ENCODE data around the gene BNIP2. TPM values are rescaled to one million over a fixed set of nuclear protein-coding genes. Genes with fewer than 3 reads are reported as not detected.
"Not testable (repeated sequence)": the region's sequence is repeated elsewhere in the genome, so short reads cannot be mapped to it uniquely, and the experiment has no call there.

The BNIP2 gene
- total and polyA plus RNA-seq, 2 donors: 63.9 to 66.9 TPM

- no peak overlapping the region for H3K4me3 ChIP-seq (ENCODE audit: low read length in 2 of 2)
- H3K9me3 ChIP-seq (ENCODE audit: control insufficient read depth in 2 of 2, insufficient read depth in 1 of 2, low read length in 1 of 2): no peaks in the 10 kb centered on the region
- no peaks in the 10 kb centered on the region for H3K27me3 ChIP-seq (ENCODE audit: control insufficient read depth in 2 of 2, insufficient read depth in 1 of 2, low read length in 1 of 2)
- H3K4me1 ChIP-seq (ENCODE audit: control insufficient read depth in 2 of 2, insufficient read depth in 2 of 2, low read length in 2 of 2): peaks cover 3 to 4% of the 10 kb centered on the region in 2 donors
- DNase-seq (ENCODE audit: low read depth in 6 of 9, low spot score in 9 of 9): no peak
- WGBS: 98% methylated on average over 1 of the region's 1 CpG
- no peak overlapping the region for H3K27ac ChIP-seq (ENCODE audit: low read depth in 1 of 2, low read length in 1 of 2)
- H3K36me3 ChIP-seq (ENCODE audit: control insufficient read depth in 2 of 2, insufficient read depth in 2 of 2, low read length in 1 of 2): peaks cover 8 to 34% of the 10 kb centered on the region in 2 donors
Measured at GRCh38 chr15:59654046-59654445, 35.1 kb downstream of the BNIP2 start.

DNA sequence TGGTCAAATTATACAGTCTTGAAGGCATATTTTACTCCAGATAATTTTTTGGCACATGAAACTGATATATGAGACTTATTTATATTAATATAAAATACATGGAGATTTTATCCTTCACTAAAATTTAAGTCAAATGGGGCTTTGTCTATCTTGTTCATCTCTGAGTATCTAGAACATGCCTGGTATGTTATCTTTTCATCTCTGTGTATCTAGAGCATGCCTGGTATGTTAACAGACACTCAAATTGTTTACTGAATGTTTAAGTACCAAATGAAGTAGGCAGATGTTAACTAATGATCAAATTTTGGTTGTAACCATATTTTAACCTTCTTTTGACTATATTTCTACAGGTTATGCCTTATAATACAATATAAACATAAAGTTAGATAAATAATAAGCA, 39.5 kb downstream of the BNIP2 start:
- Histone ChIP-seq H3K27ac (ENCODE audit: low read depth in 1 of 2, low read length in 1 of 2) (no peak overlapping the region), H3K9me3 (ENCODE audit: control insufficient read depth in 2 of 2, insufficient read depth in 1 of 2, low read length in 1 of 2) (no peaks in the 10 kb centered on the region), H3K4me1 (ENCODE audit: control insufficient read depth in 2 of 2, insufficient read depth in 2 of 2, low read length in 2 of 2) (no peaks in the 10 kb centered on the region), H3K27me3 (ENCODE audit: control insufficient read depth in 2 of 2, insufficient read depth in 1 of 2, low read length in 1 of 2) (no peaks in the 10 kb centered on the region), H3K4me3 (ENCODE audit: low read length in 2 of 2) (no peak overlapping the region), H3K36me3 (ENCODE audit: control insufficient read depth in 2 of 2, insufficient read depth in 2 of 2, low read length in 1 of 2) (peaks cover 19 to 45% of the 10 kb centered on the region in 2 donors)
- DNase-seq (ENCODE audit: low read depth in 6 of 9, low spot score in 9 of 9): no peak

DNA sequence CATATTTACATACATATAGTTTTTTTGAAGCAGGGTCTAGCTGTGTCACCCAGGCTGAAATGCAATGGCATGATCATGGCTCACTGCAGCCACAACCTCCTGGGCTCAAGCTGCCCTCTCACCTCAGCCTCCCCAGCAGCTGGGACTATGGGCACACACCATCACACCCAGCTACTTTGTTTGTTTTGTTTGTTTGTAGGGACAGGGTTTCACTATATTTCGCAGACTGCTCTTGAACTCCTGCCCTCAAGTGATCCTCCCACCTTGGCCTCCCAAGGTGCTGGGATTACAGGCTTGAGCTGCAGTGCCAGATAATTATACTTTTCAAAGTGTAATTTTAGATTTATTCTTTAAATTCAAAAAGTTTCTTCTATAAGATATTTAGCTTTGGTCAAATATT, 42.0 kb downstream of the BNIP2 start:
- H3K9me3 ChIP-seq (ENCODE audit: control insufficient read depth in 2 of 2, insufficient read depth in 1 of 2, low read length in 1 of 2): no peaks in the 10 kb centered on the region
- DNase-seq (ENCODE audit: low read depth in 6 of 9, low spot score in 9 of 9): no peak
- no peak overlapping the region for H3K4me3 ChIP-seq (ENCODE audit: low read length in 2 of 2)
- peaks cover 13 to 30% of the 10 kb centered on the region in 2 donors for H3K36me3 ChIP-seq (ENCODE audit: control insufficient read depth in 2 of 2, insufficient read depth in 2 of 2, low read length in 1 of 2)
- H3K27ac ChIP-seq (ENCODE audit: low read depth in 1 of 2, low read length in 1 of 2): no peak overlapping the region
- WGBS: 96% methylated on average over 1 of the region's 1 CpG
- H3K27me3 ChIP-seq (ENCODE audit: control insufficient read depth in 2 of 2, insufficient read depth in 1 of 2, low read length in 1 of 2): no peaks in the 10 kb centered on the region
- no peaks in the 10 kb centered on the region for H3K4me1 ChIP-seq (ENCODE audit: control insufficient read depth in 2 of 2, insufficient read depth in 2 of 2, low read length in 2 of 2)

- Histone ChIP-seq H3K9me3 (ENCODE audit: control insufficient read depth in 2 of 2, insufficient read depth in 1 of 2, low read length in 1 of 2) (no peaks in the 10 kb centered on the region), H3K4me3 (ENCODE audit: low read length in 2 of 2) (no peak overlapping the region), H3K4me1 (ENCODE audit: control insufficient read depth in 2 of 2, insufficient read depth in 2 of 2, low read length in 2 of 2) (no peaks in the 10 kb centered on the region), H3K27me3 (ENCODE audit: control insufficient read depth in 2 of 2, insufficient read depth in 1 of 2, low read length in 1 of 2) (no peaks in the 10 kb centered on the region), H3K36me3 (ENCODE audit: control insufficient read depth in 2 of 2, insufficient read depth in 2 of 2, low read length in 1 of 2) (peaks cover 13 to 28% of the 10 kb centered on the region in 2 donors), H3K27ac (ENCODE audit: low read depth in 1 of 2, low read length in 1 of 2) (no peak overlapping the region)
- WGBS: 98% methylated on average over 1 of the region's 1 CpG
- no peak for DNase-seq (ENCODE audit: low read depth in 6 of 9, low spot score in 9 of 9)
Measured at GRCh38 chr15:59646277-59646676, 42.8 kb downstream of the BNIP2 start.

GRCh38 chr15:59645812-59646211, 43.3 kb downstream of the BNIP2 start:
- H3K36me3 ChIP-seq (ENCODE audit: control insufficient read depth in 2 of 2, insufficient read depth in 2 of 2, low read length in 1 of 2): peaks cover 13 to 28% of the 10 kb centered on the region in 2 donors
- H3K27me3 ChIP-seq (ENCODE audit: control insufficient read depth in 2 of 2, insufficient read depth in 1 of 2, low read length in 1 of 2); DNase-seq (ENCODE audit: low read depth in 6 of 9, low spot score in 9 of 9); H3K4me3 ChIP-seq (ENCODE audit: low read length in 2 of 2); H3K27ac ChIP-seq (ENCODE audit: low read depth in 1 of 2, low read length in 1 of 2); H3K9me3 ChIP-seq (ENCODE audit: control insufficient read depth in 2 of 2, insufficient read depth in 1 of 2, low read length in 1 of 2); H3K4me1 ChIP-seq (ENCODE audit: control insufficient read depth in 2 of 2, insufficient read depth in 2 of 2, low read length in 2 of 2): not testable (repeated sequence)
- WGBS: over 99% methylated on average over 9 of the region's 9 CpGs

GRCh38 chr15:59644756-59645155, 44.4 kb downstream of the BNIP2 start:
- H3K4me1 ChIP-seq (ENCODE audit: control insufficient read depth in 2 of 2, insufficient read depth in 2 of 2, low read length in 2 of 2): no peaks in the 10 kb centered on the region
- no peak overlapping the region for H3K27ac ChIP-seq (ENCODE audit: low read depth in 1 of 2, low read length in 1 of 2)
- H3K9me3 ChIP-seq (ENCODE audit: control insufficient read depth in 2 of 2, insufficient read depth in 1 of 2, low read length in 1 of 2): no peaks in the 10 kb centered on the region
- DNase-seq (ENCODE audit: low read depth in 6 of 9, low spot score in 9 of 9): no peak
- no peaks in the 10 kb centered on the region for H3K27me3 ChIP-seq (ENCODE audit: control insufficient read depth in 2 of 2, insufficient read depth in 1 of 2, low read length in 1 of 2)
- H3K36me3 ChIP-seq (ENCODE audit: control insufficient read depth in 2 of 2, insufficient read depth in 2 of 2, low read length in 1 of 2): peaks cover 13 to 23% of the 10 kb centered on the region in 2 donors
- 98% methylated on average over 4 of the region's 4 CpGs for WGBS
- H3K4me3 ChIP-seq (ENCODE audit: low read length in 2 of 2): no peak overlapping the region

DNA sequence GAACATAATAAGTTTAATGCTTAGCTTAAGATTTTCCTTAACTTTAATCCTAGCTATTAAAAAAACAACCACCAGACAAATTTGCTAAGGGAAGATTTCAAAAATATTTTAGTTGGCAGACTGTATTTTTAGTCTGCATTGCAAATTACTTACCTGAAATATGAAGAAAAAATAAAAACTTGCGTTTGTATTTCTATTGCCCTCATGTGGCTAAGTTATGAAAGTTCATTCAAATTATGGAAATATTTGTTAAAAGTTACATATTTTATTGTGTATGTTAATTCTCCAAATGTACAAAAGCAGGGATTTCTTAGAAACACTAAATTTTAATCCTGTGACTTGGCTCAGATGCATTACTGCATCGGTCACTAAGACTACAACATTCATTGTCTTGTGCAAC, 46.8 kb downstream of the BNIP2 start:
- Histone ChIP-seq H3K9me3 (ENCODE audit: control insufficient read depth in 2 of 2, insufficient read depth in 1 of 2, low read length in 1 of 2) (no peaks in the 10 kb centered on the region), H3K4me3 (ENCODE audit: low read length in 2 of 2) (no peak overlapping the region), H3K27ac (ENCODE audit: low read depth in 1 of 2, low read length in 1 of 2) (no peak overlapping the region), H3K36me3 (ENCODE audit: control insufficient read depth in 2 of 2, insufficient read depth in 2 of 2, low read length in 1 of 2) (peaks cover 16 to 31% of the 10 kb centered on the region in 2 donors), H3K27me3 (ENCODE audit: control insufficient read depth in 2 of 2, insufficient read depth in 1 of 2, low read length in 1 of 2) (no peaks in the 10 kb centered on the region), H3K4me1 (ENCODE audit: control insufficient read depth in 2 of 2, insufficient read depth in 2 of 2, low read length in 2 of 2) (no peaks in the 10 kb centered on the region)
- WGBS: 94% methylated on average over 2 of the region's 2 CpGs
- DNase-seq (ENCODE audit: low read depth in 6 of 9, low spot score in 9 of 9): no peak

- H3K9me3 ChIP-seq (ENCODE audit: control insufficient read depth in 2 of 2, insufficient read depth in 1 of 2, low read length in 1 of 2); H3K4me1 ChIP-seq (ENCODE audit: control insufficient read depth in 2 of 2, insufficient read depth in 2 of 2, low read length in 2 of 2); H3K4me3 ChIP-seq (ENCODE audit: low read length in 2 of 2); H3K27ac ChIP-seq (ENCODE audit: low read depth in 1 of 2, low read length in 1 of 2); H3K27me3 ChIP-seq (ENCODE audit: control insufficient read depth in 2 of 2, insufficient read depth in 1 of 2, low read length in 1 of 2); DNase-seq (ENCODE audit: low read depth in 6 of 9, low spot score in 9 of 9): not testable (repeated sequence)
- 98% methylated on average over 2 of the region's 2 CpGs for WGBS
- peaks cover 3 to 20% of the 10 kb centered on the region in 2 donors for H3K36me3 ChIP-seq (ENCODE audit: control insufficient read depth in 2 of 2, insufficient read depth in 2 of 2, low read length in 1 of 2)
Measured at GRCh38 chr15:59637507-59637906, 51.6 kb downstream of the BNIP2 start.

DNA sequence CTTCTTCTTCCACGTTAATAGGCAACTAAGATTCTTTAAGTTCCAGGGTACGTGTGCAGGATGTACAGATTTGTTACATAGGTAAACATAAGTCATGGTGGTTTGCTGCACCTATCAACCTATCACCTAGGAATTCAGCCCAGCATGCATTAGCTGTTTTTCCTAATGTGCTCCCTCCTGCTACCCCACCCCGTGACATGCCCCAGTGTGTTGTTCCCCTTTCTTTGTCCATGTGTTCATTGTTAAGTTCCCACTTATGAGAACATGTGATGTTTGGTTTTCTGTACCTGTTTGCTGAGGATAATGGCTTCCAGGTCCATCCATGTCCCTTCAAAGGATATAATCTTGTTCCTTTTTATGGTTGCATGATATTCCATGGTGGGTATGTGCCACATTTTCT, 52.9 kb downstream of the BNIP2 start:
- H3K36me3 ChIP-seq (ENCODE audit: control insufficient read depth in 2 of 2, insufficient read depth in 2 of 2, low read length in 1 of 2): peaks cover 3 to 16% of the 10 kb centered on the region in 2 donors
- H3K4me1 ChIP-seq (ENCODE audit: control insufficient read depth in 2 of 2, insufficient read depth in 2 of 2, low read length in 2 of 2): no peaks in the 10 kb centered on the region
- DNase-seq (ENCODE audit: low read depth in 6 of 9, low spot score in 9 of 9): no peak
- no peaks in the 10 kb centered on the region for H3K27me3 ChIP-seq (ENCODE audit: control insufficient read depth in 2 of 2, insufficient read depth in 1 of 2, low read length in 1 of 2)
- no peaks in the 10 kb centered on the region for H3K9me3 ChIP-seq (ENCODE audit: control insufficient read depth in 2 of 2, insufficient read depth in 1 of 2, low read length in 1 of 2)
- H3K4me3 ChIP-seq (ENCODE audit: low read length in 2 of 2): no peak overlapping the region
- H3K27ac ChIP-seq (ENCODE audit: low read depth in 1 of 2, low read length in 1 of 2): no peak overlapping the region
- WGBS: 95% methylated on average over 3 of the region's 3 CpGs

DNA sequence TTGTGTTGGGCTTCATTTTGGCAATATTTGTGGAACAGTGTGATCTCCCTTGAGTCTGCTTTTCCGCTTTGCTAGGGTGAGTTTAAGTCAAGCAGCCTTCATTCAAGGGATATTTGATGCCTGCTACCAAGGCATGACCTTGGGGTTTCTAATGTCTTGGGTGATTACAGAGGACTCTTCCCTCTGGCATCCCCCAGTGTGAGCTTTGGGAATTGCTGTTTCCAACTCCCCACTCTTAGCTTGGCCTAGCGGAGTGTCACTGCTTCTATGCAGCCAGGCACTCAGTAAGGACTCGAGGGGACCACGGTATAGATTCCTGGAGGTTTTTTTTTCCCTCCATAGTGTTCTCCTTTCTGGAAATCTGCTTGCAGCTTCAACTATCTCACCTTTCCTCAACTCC, 56.4 kb downstream of the BNIP2 start:
- no peak overlapping the region for H3K4me3 ChIP-seq (ENCODE audit: low read length in 2 of 2)
- 92% methylated on average over 4 of the region's 4 CpGs for WGBS
- H3K27me3 ChIP-seq (ENCODE audit: control insufficient read depth in 2 of 2, insufficient read depth in 1 of 2, low read length in 1 of 2): no peaks in the 10 kb centered on the region

More for the DNA sequence above, 56.4 kb downstream of the BNIP2 start:
- Histone ChIP-seq H3K27ac (ENCODE audit: low read depth in 1 of 2, low read length in 1 of 2) (no peak overlapping the region), H3K4me1 (ENCODE audit: control insufficient read depth in 2 of 2, insufficient read depth in 2 of 2, low read length in 2 of 2) (no peaks in the 10 kb centered on the region), H3K9me3 (ENCODE audit: control insufficient read depth in 2 of 2, insufficient read depth in 1 of 2, low read length in 1 of 2) (no peaks in the 10 kb centered on the region), H3K36me3 (ENCODE audit: control insufficient read depth in 2 of 2, insufficient read depth in 2 of 2, low read length in 1 of 2) (peaks cover 0 to 3% of the 10 kb centered on the region in 2 donors)
- DNase-seq (ENCODE audit: low read depth in 6 of 9, low spot score in 9 of 9): no peak

Measured in thymus (tissue), 11 donors.